H1 (cell line): ENCODE measurements around the gene CEP135. TPM values are rescaled to one million over a fixed set of nuclear protein-coding genes. Genes with fewer than 3 reads are reported as not detected.

Source experiments
- CTCF ChIA-PET: fragments of 300-600 bp; sonication (Branson Sonifier 250); formaldehyde crosslinking; loops from one replicate; lab custom pipeline; 2021; ENCODE audit not compliant: partially characterized antibody; lab: Charles Lee
- POLR2A ChIA-PET: fragments of 300-600 bp; sonication (Branson Sonifier 250); formaldehyde crosslinking; loops from one replicate; lab custom pipeline; 2021; ENCODE audit warnings: inconsistent platforms; ENCODE audit not compliant: partially characterized antibody; lab: Charles Lee
- DNase-seq, 2 experiments: peaks; one replicate each; pipeline versions ENCODE4 v3.0.0 to v3.0.0-alpha.2; 2010 to 2022; ENCODE audit warnings: low spot score in 2 of 2, low read depth in 1 of 2, mixed read lengths in 1 of 2
- FAIRE-seq: peaks from 2 replicates; lab custom pipeline; 2011; peaks lifted over from hg19 to GRCh38; lab: Jason Lieb, UNC
- H2AFZ ChIP-seq: 2 replicates; pipeline ENCODE4 v1.8.1; 2012; ENCODE audit warnings: low read length, inconsistent platforms
- H2AK5ac ChIP-seq: 2 replicates; pipeline ENCODE4 v1.6.1; 2013; ENCODE audit warnings: low read depth, low read length
- H2BK120ac ChIP-seq: replicated peaks from 2 replicates; pipeline ENCODE3; 2013; ENCODE audit warnings: low read depth, low read length, inconsistent platforms
- H2BK12ac ChIP-seq: 2 replicates; pipeline ENCODE4 v1.6.1; 2013; ENCODE audit warnings: low read depth, low read length
- H2BK15ac ChIP-seq: 2 replicates; pipeline ENCODE4 v1.6.1; 2013; ENCODE audit warnings: low read length
- H2BK20ac ChIP-seq: 2 replicates; pipeline ENCODE4 v1.6.1; 2013; ENCODE audit warnings: low read length
- H2BK5ac ChIP-seq: 2 replicates; pipeline ENCODE4 v1.6.1; 2013; ENCODE audit warnings: low read depth, low read length
- H3K14ac ChIP-seq: 2 replicates; pipeline ENCODE4 v1.6.1; 2013; ENCODE audit warnings: inconsistent platforms; ENCODE audit not compliant: insufficient read length
- H3K18ac ChIP-seq: 2 replicates; pipeline ENCODE4 v1.6.1; 2013; ENCODE audit warnings: low read length; ENCODE audit errors: extremely low read depth
- H3K23ac ChIP-seq: 2 replicates; pipeline ENCODE4 v1.6.1; 2013; ENCODE audit warnings: inconsistent platforms; ENCODE audit not compliant: insufficient read length
- H3K23me2 ChIP-seq: 2 replicates; pipeline ENCODE4 v1.6.1; 2013; ENCODE audit warnings: low read depth, low read length
- H3K27ac ChIP-seq: 2 replicates; pipeline ENCODE4 v1.6.1; 2011; ENCODE audit warnings: low read depth, low read length, inconsistent platforms
- H3K27me3 ChIP-seq, 4 experiments: replicated peaks in 1 of 4; 1 replicate in 1 of 4; 2 replicates in 3 of 4; pipeline versions ENCODE4 v1.6.1 to v1.8.1; 2011 to 2013; ENCODE audit warnings: low read length in 3 of 4, mild to moderate bottlenecking in 3 of 4, inconsistent platforms in 2 of 4, mixed read lengths in 2 of 4, moderate library complexity in 1 of 4; ENCODE audit not compliant: control insufficient read depth in 3 of 4, insufficient read depth in 3 of 4; ENCODE audit errors: extremely low read depth in 1 of 4
- H3K36me3 ChIP-seq, 4 experiments: 2 replicates each; pipeline versions ENCODE4 v1.6.1 to v1.8.1; 2011 to 2013; ENCODE audit warnings: mild to moderate bottlenecking in 4 of 4, low read length in 3 of 4, moderate library complexity in 2 of 4, control low read depth in 1 of 4, inconsistent platforms in 1 of 4; ENCODE audit not compliant: insufficient read depth in 4 of 4, control insufficient read depth in 2 of 4
- H3K4ac ChIP-seq: replicated peaks from 2 replicates; pipeline ENCODE3; 2013; ENCODE audit warnings: low read length, low read depth, mixed read lengths, inconsistent platforms; ENCODE audit not compliant: insufficient read length
- H3K4me1 ChIP-seq, 4 experiments: replicated peaks in 1 of 4; 1 replicate in 1 of 4; 2 replicates in 3 of 4; pipeline versions ENCODE4 v1.6.1 to v1.8.1; 2011 to 2013; ENCODE audit warnings: low read length in 3 of 4, inconsistent platforms in 2 of 4, mixed read lengths in 1 of 4; ENCODE audit not compliant: insufficient read depth in 4 of 4, control insufficient read depth in 3 of 4
- H3K4me2 ChIP-seq, 2 experiments: 2 replicates each; pipeline versions ENCODE4 v1.6.1 to v1.8.1; 2011 to 2013; ENCODE audit warnings: low read depth in 2 of 2, low read length in 2 of 2, control low read depth in 1 of 2, inconsistent platforms in 1 of 2, mild to moderate bottlenecking in 1 of 2; ENCODE audit not compliant: insufficient read depth in 1 of 2
- H3K4me3 ChIP-seq, 4 experiments: fragments of 200-600, 300-600 bp in 1 of 4; sonication (generic), shearing (Covaris generic), sonication (Bioruptor Twin) in 1 of 4; 2 replicates each; pipeline versions ENCODE4 v1.5.1 to v1.8.1; 2011 to 2016; ENCODE audit warnings: low read length in 4 of 4, low read depth in 3 of 4, control low read depth in 2 of 4, inconsistent platforms in 2 of 4, mild to moderate bottlenecking in 2 of 4, mixed read lengths in 1 of 4, moderate library complexity in 1 of 4; ENCODE audit not compliant: insufficient read depth in 2 of 4; ENCODE audit errors: extremely low read depth in 1 of 4
- H3K56ac ChIP-seq: replicated peaks from 2 replicates; pipeline ENCODE3; 2013; ENCODE audit warnings: low read depth, mild to moderate bottlenecking, mixed read lengths, low read length, inconsistent platforms; ENCODE audit not compliant: insufficient read length
- H3K79me1 ChIP-seq: 2 replicates; pipeline ENCODE4 v1.6.1; 2013; ENCODE audit warnings: low read depth, low read length, control low read depth
- H3K79me2 ChIP-seq, 2 experiments: 2 replicates each; pipeline versions ENCODE4 v1.6.1 to v1.8.1; 2012 to 2013; ENCODE audit warnings: low read length in 2 of 2, mild to moderate bottlenecking in 2 of 2, inconsistent platforms in 1 of 2; ENCODE audit not compliant: insufficient read depth in 2 of 2, control insufficient read depth in 1 of 2
- H3K9ac ChIP-seq, 4 experiments: replicated peaks in 1 of 4; 1 replicate in 1 of 4; 2 replicates in 3 of 4; pipeline versions ENCODE4 v1.6.1 to v1.8.1; 2011 to 2013; ENCODE audit warnings: low read depth in 3 of 4, low read length in 3 of 4, control low read depth in 2 of 4, mild to moderate bottlenecking in 2 of 4, moderate library complexity in 2 of 4, inconsistent platforms in 1 of 4; ENCODE audit errors: extremely low read depth in 1 of 4
- H3K9me3 ChIP-seq, 2 experiments: 2 replicates each; pipeline versions ENCODE4 v1.6.1 to v1.8.1; 2012 to 2013; ENCODE audit warnings: mild to moderate bottlenecking in 2 of 2, moderate library complexity in 2 of 2, control low read depth in 1 of 2, inconsistent platforms in 1 of 2, low read depth in 1 of 2, low read length in 1 of 2, mixed read lengths in 1 of 2; ENCODE audit not compliant: insufficient read depth in 2 of 2
- H4K20me1 ChIP-seq, 2 experiments: replicated peaks in 1 of 2; 2 replicates each; pipeline versions ENCODE3 to v1.8.1; 2011 to 2013; ENCODE audit warnings: inconsistent platforms in 2 of 2, low read length in 2 of 2, mild to moderate bottlenecking in 1 of 2; ENCODE audit not compliant: insufficient read depth in 2 of 2, control insufficient read depth in 1 of 2
- H4K5ac ChIP-seq: 2 replicates; pipeline ENCODE4 v1.6.1; 2013; ENCODE audit warnings: low read length, low read depth, mixed read lengths, inconsistent platforms; ENCODE audit not compliant: insufficient read length
- H4K8ac ChIP-seq: 2 replicates; pipeline ENCODE4 v1.8.0; 2013; ENCODE audit warnings: mild to moderate bottlenecking, moderate library complexity, low read length, inconsistent platforms; ENCODE audit not compliant: insufficient read depth; ENCODE audit errors: extremely low read depth
- H4K91ac ChIP-seq: replicated peaks from 2 replicates; pipeline ENCODE3; 2013; ENCODE audit warnings: low read length, mixed read lengths, inconsistent platforms; ENCODE audit not compliant: insufficient read length
- CEBPB ChIP-seq: IDR thresholded peaks from 2 replicates; pipeline ENCODE4 v1.6.1; 2012; ENCODE audit warnings: low read depth, low read length
- RFX5 ChIP-seq: IDR thresholded peaks from 2 replicates; pipeline ENCODE4 v1.6.1; 2011; ENCODE audit warnings: low read depth, low read length, improper control_type of control experiment, borderline replicate concordance
- WGBS, 2 experiments: shearing (Covaris generic) in 1 of 2; methylation state at CpG; one replicate each; pipeline versions ENCODE4 v1.1.6 to v1.1.7; 2013 to 2015; ENCODE audit warnings: low lambda C conversion rate in 2 of 2, mixed read lengths in 2 of 2, inconsistent platforms in 1 of 2, low coverage in 1 of 2, missing lambda C conversion rate in 1 of 2; ENCODE audit not compliant: insufficient replicate concordance in 2 of 2, insufficient coverage in 1 of 2, insufficient read length in 1 of 2; ENCODE audit errors: extremely low coverage in 1 of 2, missing lambda C conversion rate in 1 of 2; 5-methylcytosine and 5-hydroxymethylcytosine counted together
- polyA plus RNA-seq, 7 experiments: library from polyadenylated mRNA; depleted of rRNA in 3 of 7; stranded (reverse) in 5 of 7; unstranded in 2 of 7; fragments of >200 nt in 5 of 7; fragments of 200-250 nt in 2 of 7; gene quantifications; 1 replicate in 5 of 7; 2 replicates in 1 of 7; 4 replicates in 1 of 7; pipeline versions ENCODE4 v1.2.1 to v1.2.3, GENCODE V29; 2011 to 2013; ENCODE audit warnings: missing spikeins in 2 of 7, mixed read lengths in 2 of 7
- total RNA-seq: library from RNA; stranded (reverse); fragmentation: NEBNext Ultra II Directional; extraction: Animal tissue kit (Norgen Biotek cat#: 25700); gene quantifications from 2 replicates; pipeline ENCODE4 v1.2.1, GENCODE V29; 2021

CEP135 gene
- total and polyA plus RNA-seq, 2 of the 8 experiments (the other 6 are each of a cell fraction or from before 2014, with no cell fraction given): 2.7 to 14.5 TPM

DNA sequence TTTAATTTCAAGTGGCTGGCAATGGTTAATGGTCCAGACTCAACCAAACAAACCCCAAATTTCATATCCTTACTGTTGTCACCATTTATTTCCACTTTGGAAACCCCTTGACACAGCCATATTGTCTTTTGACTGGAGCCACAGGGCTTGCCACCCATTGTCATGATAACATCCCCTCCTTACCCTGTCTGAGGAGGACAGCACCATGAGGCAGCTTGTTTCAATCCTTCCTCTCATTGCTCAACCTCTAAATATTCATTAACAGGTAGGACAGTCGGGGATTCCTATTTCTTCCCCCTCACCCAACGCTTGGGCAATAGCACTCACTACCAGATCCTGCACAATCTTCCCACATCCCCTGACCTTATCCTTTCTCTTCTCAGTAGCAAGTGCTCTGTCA, 92.1 kb downstream of the CEP135 start:
- H3K79me1 ChIP-seq: no peaks in the 10 kb centered on the region
- H3K36me3 ChIP-seq: no peaks in the 10 kb centered on the region
- ChIA-PET POLR2A (interaction anchor here (1.2 to 2.2 kb wide), 3 partner anchors 8 to 97 kb away, joined by 3 to 9 read pairs (median 4); a partner anchor contains a TSS), CTCF (interaction anchor here (0.9 to 1.2 kb wide), 2 partner anchors 36 to 115 kb away, joined by 3 read pairs; no protein-coding TSS in a partner anchor)
- no peak overlapping the region for H4K5ac ChIP-seq
- peaks cover 0 to 7% (median 3%) of the 10 kb centered on the region in 4 experiments; a peak in 3 of 7 replicates for H3K4me1 ChIP-seq
- H4K8ac ChIP-seq: no peak overlapping the region
- DNase-seq (no peak), FAIRE-seq (no peak)
- H3K56ac ChIP-seq: no peak overlapping the region
- 58% methylated on average over 2 of the region's 2 CpGs; no CpG with 5 or more reads in 1 of the 2 experiments for whole genome bisulfite sequencing, 2 experiments
- H3K18ac ChIP-seq: no peak overlapping the region
- H2BK15ac ChIP-seq: no peak overlapping the region
- no peak overlapping the region for H3K4me3 ChIP-seq
- H4K91ac ChIP-seq: no peak overlapping the region
- no peaks in the 10 kb centered on the region; a peak in 1 of 7 replicates for H3K27me3 ChIP-seq
- H2BK20ac ChIP-seq: no peak overlapping the region
- no peak overlapping the region for H2BK12ac ChIP-seq
- H3K27ac ChIP-seq: no peak overlapping the region
- H3K9me3 ChIP-seq: no peaks in the 10 kb centered on the region
- no peak overlapping the region for H2BK120ac ChIP-seq
- peak overlapping the region; percentile 96 for H2AFZ ChIP-seq
- H3K23me2 ChIP-seq: no peaks in the 10 kb centered on the region
- no peak overlapping the region for H3K9ac ChIP-seq
- no peaks in the 10 kb centered on the region for H3K79me2 ChIP-seq
- no peak for TF ChIP-seq RFX5
- TF ChIP-seq CEBPB: 0 out of 2 replicates have a peak, but pooled peaks have one; percentile 46
- no peak overlapping the region for H3K14ac ChIP-seq
- H3K4me2 ChIP-seq: 0 out of 4 replicates have a peak overlapping the region, but pooled peaks of 1 of the 2 experiments have one; percentile 8
- H3K4ac ChIP-seq: no peak overlapping the region
- no peak overlapping the region for H2BK5ac ChIP-seq
- H4K20me1 ChIP-seq: no peaks in the 10 kb centered on the region
- no peak overlapping the region for H2AK5ac ChIP-seq
- no peak overlapping the region for H3K23ac ChIP-seq
